GM12878 (cell line): ENCODE measurements around the gene STARD13. TPM values are rescaled to one million over a fixed set of nuclear protein-coding genes. Genes with fewer than 3 reads are reported as not detected.

Experiments used
- ATF2 ChIP-seq: IDR thresholded peaks from 2 replicates; pipeline ENCODE4 v1.6.1; 2012; ENCODE audit warnings: low read length, inconsistent platforms
- ATF7 ChIP-seq: fragments of 450-650 bp; IDR thresholded peaks from 2 replicates; pipeline ENCODE4 v1.6.1; 2016; ENCODE audit warnings: low read depth, mild to moderate bottlenecking
- CHD1 ChIP-seq: IDR thresholded peaks from 2 replicates; pipeline ENCODE4 v1.6.1; 2012; ENCODE audit warnings: low read depth, low read length, improper control_type of control experiment
- E2F4 ChIP-seq: IDR thresholded peaks from 2 replicates; pipeline ENCODE4 v1.6.1; 2012; ENCODE audit warnings: low read depth, low read length, improper control_type of control experiment
- E4F1 ChIP-seq: fragments of 450-650 bp; IDR thresholded peaks from 2 replicates; pipeline ENCODE4 v1.6.1; 2018; ENCODE audit warnings: borderline replicate concordance, mild to moderate bottlenecking; ENCODE audit not compliant: partially characterized antibody
- FOXK2 ChIP-seq: fragments of 450-650 bp; IDR thresholded peaks from 2 replicates; pipeline ENCODE4 v1.6.1; 2017; ENCODE audit warnings: mild to moderate bottlenecking, moderate library complexity
- HDAC2 ChIP-seq: fragments of 200-600 bp; sonication (generic); IDR thresholded peaks from 2 replicates; pipeline ENCODE4 v1.6.1; 2017
- HSF1 ChIP-seq: fragments of 150-350 bp; IDR thresholded peaks from 2 replicates; pipeline ENCODE4 v1.6.1; 2014; ENCODE audit warnings: mild to moderate bottlenecking, low read depth, low read length
- IKZF2 ChIP-seq, 2 experiments: fragments of 450-650 bp; IDR thresholded peaks; 2 replicates each; pipeline ENCODE4 v1.6.1; 2017; ENCODE audit warnings: mild to moderate bottlenecking in 2 of 2, moderate library complexity in 2 of 2
- MAX ChIP-seq: IDR thresholded peaks from 2 replicates; pipeline ENCODE4 v1.6.1; 2012; ENCODE audit warnings: low read depth, low read length, improper control_type of control experiment
- NR2C2 ChIP-seq: IDR thresholded peaks from 2 replicates; pipeline ENCODE4 v1.6.1; 2011; ENCODE audit warnings: borderline replicate concordance, low read depth; ENCODE audit not compliant: control insufficient read depth, insufficient read length
- PBX3 ChIP-seq: IDR thresholded peaks from 2 replicates; pipeline ENCODE4 v1.6.1; 2011; ENCODE audit warnings: mild to moderate bottlenecking, low read depth, low read length, moderate library complexity; ENCODE audit not compliant: insufficient replicate concordance
- POLR2A ChIP-seq: IDR thresholded peaks from 2 replicates; pipeline ENCODE4 v1.6.1; 2011; ENCODE audit warnings: low read depth, mild to moderate bottlenecking, low read length
- RAD21 ChIP-seq: IDR thresholded peaks from 2 replicates; pipeline ENCODE4 v1.6.1; 2011; ENCODE audit warnings: mild to moderate bottlenecking, low read depth, low read length, moderate library complexity; ENCODE audit not compliant: insufficient read depth
- RBBP5 ChIP-seq: fragments of 200-600 bp; sonication (generic); conservative IDR thresholded peaks from 2 replicates; pipeline ENCODE4 v1.6.1; 2016
- SP1 ChIP-seq: IDR thresholded peaks from one replicate; pipeline ENCODE4 v1.6.1; 2011; ENCODE audit warnings: low read depth, low read length
- STAT3 ChIP-seq: IDR thresholded peaks from 2 replicates; pipeline ENCODE4 v1.6.1; 2011; ENCODE audit warnings: low read depth, low read length, improper control_type of control experiment
- SUZ12 ChIP-seq: fragments of 200-600 bp; sonication (generic); IDR thresholded peaks from one replicate; pipeline ENCODE4 v1.6.1; 2018; ENCODE audit warnings: antibody characterized with exemption, mild to moderate bottlenecking; ENCODE audit not compliant: unreplicated experiment
- TARDBP ChIP-seq: IDR thresholded peaks from 2 replicates; pipeline ENCODE4 v1.6.1; 2016; ENCODE audit warnings: borderline replicate concordance
- TBL1XR1 ChIP-seq: IDR thresholded peaks from 2 replicates; pipeline ENCODE4 v1.6.1; 2012; ENCODE audit warnings: low read depth, low read length, improper control_type of control experiment
- TCF3 ChIP-seq: IDR thresholded peaks from 2 replicates; pipeline ENCODE4 v1.6.1; 2012; ENCODE audit warnings: low read depth, mild to moderate bottlenecking, low read length, borderline replicate concordance; ENCODE audit not compliant: insufficient read depth
- WRNIP1 ChIP-seq: IDR thresholded peaks from 2 replicates; pipeline ENCODE4 v1.6.1; 2011; ENCODE audit warnings: low read depth, low read length, improper control_type of control experiment, borderline replicate concordance
- YBX1 ChIP-seq: fragments of 450-650 bp; IDR thresholded peaks from 2 replicates; pipeline ENCODE4 v1.6.1; 2016; ENCODE audit warnings: antibody characterized with exemption
- ZBED1 ChIP-seq: IDR thresholded peaks from 2 replicates; pipeline ENCODE4 v1.6.1; 2016; ENCODE audit warnings: borderline replicate concordance
- ZNF207 ChIP-seq: fragments of 450-650 bp; IDR thresholded peaks from 2 replicates; pipeline ENCODE4 v1.6.1; 2014; ENCODE audit warnings: antibody characterized with exemption, mild to moderate bottlenecking, borderline replicate concordance
- ZNF384 ChIP-seq: IDR thresholded peaks from 2 replicates; pipeline ENCODE4 v1.6.1; 2012; ENCODE audit warnings: low read depth, mild to moderate bottlenecking, low read length, improper control_type of control experiment, borderline replicate concordance
- polyA plus RNA-seq, 11 experiments: library from polyadenylated mRNA; depleted of rRNA in 4 of 11; unstranded in 6 of 11; stranded (reverse) in 5 of 11; fragments of >200 nt; fragmentation: Nextera tagmentation in 4 of 11; fragmentation: Illumina TruSeq in 1 of 11; extraction: Ambion mirVana in 4 of 11; extraction: Trizol in 1 of 11; gene quantifications; 1 replicate in 1 of 11; 2 replicates in 10 of 11; pipeline versions ENCODE4 v1.2.1 to v1.2.3, GENCODE V29; 2011 to 2016; ENCODE audit warnings: inconsistent platforms in 2 of 11, missing spikeins in 2 of 11, low read depth in 1 of 11
- total RNA-seq, 4 experiments: library from RNA; depleted of rRNA in 3 of 4; stranded (reverse); fragments of >200 nt in 3 of 4; fragmentation: Illumina TruSeq in 1 of 4; extraction: Trizol in 1 of 4; gene quantifications; 2 replicates each; pipeline versions ENCODE4 v1.2.1 to v1.2.3, GENCODE V29; 2013 to 2021

Gene STARD13
- total and polyA plus RNA-seq, 10 of the 15 experiments (the other 5 are each of a cell fraction or from before 2014, with no cell fraction given) = 4.0 to 41.6 (median 10.1) TPM

GRCh38 chr13:33182729-33183128 lies 102.8 kb downstream of the STARD13 start (continued):
- TF ChIP-seq PBX3 (no peak), TBL1XR1 (no peak), HSF1 (no peak), MAX (peak; percentile 54; the same call in 1 of the 2 replicates), SP1 (no peak), FOXK2 (no peak), ZNF384 (no peak), RBBP5 (no peak), E2F4 (no peak), HDAC2 (no peak), E4F1 (no peak), STAT3 (no peak), NR2C2 (no peak), ZBED1 (peak; percentile 33; the same call in 1 of the 2 replicates), IKZF2 (IDR thresholded peaks at IDR 0.05) (peak; percentile 59 to 74; a peak in 3 of 4 replicates), POLR2A (no peak), YBX1 (no peak), SUZ12 (no peak), TCF3 (0 out of 2 replicates have a peak, but pooled peaks have one; percentile 36), CHD1 (no peak), TARDBP (no peak), ATF7 (no peak), WRNIP1 (no peak), RAD21 (no peak), ATF2 (peak; percentile 51), ZNF207 (no peak)
